H1 (cell line): Measurements from ENCODE around the gene TEX30. TPM values are rescaled to one million over a fixed set of nuclear protein-coding genes. Genes with fewer than 3 reads are reported as not detected.

ENCODE experiments used
- CTCF ChIA-PET: fragments of 300-600 bp; sonication (Branson Sonifier 250); formaldehyde crosslinking; loops from one replicate; lab custom pipeline; 2021; ENCODE audit not compliant: partially characterized antibody; lab: Charles Lee
- POLR2A ChIA-PET: fragments of 300-600 bp; sonication (Branson Sonifier 250); formaldehyde crosslinking; loops from one replicate; lab custom pipeline; 2021; ENCODE audit warnings: inconsistent platforms; ENCODE audit not compliant: partially characterized antibody; lab: Charles Lee
- DNase-seq, 2 experiments: peaks; one replicate each; pipeline versions ENCODE4 v3.0.0 to v3.0.0-alpha.2; 2010 to 2022; ENCODE audit warnings: low spot score in 2 of 2, low read depth in 1 of 2, mixed read lengths in 1 of 2
- FAIRE-seq: peaks from 2 replicates; lab custom pipeline; 2011; peaks lifted over from hg19 to GRCh38; lab: Jason Lieb, UNC
- H2AFZ ChIP-seq: 2 replicates; pipeline ENCODE4 v1.8.1; 2012; ENCODE audit warnings: low read length, inconsistent platforms
- H2AK5ac ChIP-seq: 2 replicates; pipeline ENCODE4 v1.6.1; 2013; ENCODE audit warnings: low read depth, low read length
- H2BK120ac ChIP-seq: replicated peaks from 2 replicates; pipeline ENCODE3; 2013; ENCODE audit warnings: low read depth, low read length, inconsistent platforms
- H2BK12ac ChIP-seq: 2 replicates; pipeline ENCODE4 v1.6.1; 2013; ENCODE audit warnings: low read depth, low read length
- H2BK15ac ChIP-seq: 2 replicates; pipeline ENCODE4 v1.6.1; 2013; ENCODE audit warnings: low read length
- H2BK20ac ChIP-seq: 2 replicates; pipeline ENCODE4 v1.6.1; 2013; ENCODE audit warnings: low read length
- H2BK5ac ChIP-seq: 2 replicates; pipeline ENCODE4 v1.6.1; 2013; ENCODE audit warnings: low read depth, low read length
- H3K14ac ChIP-seq: 2 replicates; pipeline ENCODE4 v1.6.1; 2013; ENCODE audit warnings: inconsistent platforms; ENCODE audit not compliant: insufficient read length
- H3K18ac ChIP-seq: 2 replicates; pipeline ENCODE4 v1.6.1; 2013; ENCODE audit warnings: low read length; ENCODE audit errors: extremely low read depth
- H3K23ac ChIP-seq: 2 replicates; pipeline ENCODE4 v1.6.1; 2013; ENCODE audit warnings: inconsistent platforms; ENCODE audit not compliant: insufficient read length
- H3K23me2 ChIP-seq: 2 replicates; pipeline ENCODE4 v1.6.1; 2013; ENCODE audit warnings: low read depth, low read length
- H3K27ac ChIP-seq: 2 replicates; pipeline ENCODE4 v1.6.1; 2011; ENCODE audit warnings: low read depth, low read length, inconsistent platforms
- H3K27me3 ChIP-seq, 4 experiments: replicated peaks in 1 of 4; 1 replicate in 1 of 4; 2 replicates in 3 of 4; pipeline versions ENCODE4 v1.6.1 to v1.8.1; 2011 to 2013; ENCODE audit warnings: low read length in 3 of 4, mild to moderate bottlenecking in 3 of 4, inconsistent platforms in 2 of 4, mixed read lengths in 2 of 4, moderate library complexity in 1 of 4; ENCODE audit not compliant: control insufficient read depth in 3 of 4, insufficient read depth in 3 of 4; ENCODE audit errors: extremely low read depth in 1 of 4
- H3K36me3 ChIP-seq, 4 experiments: 2 replicates each; pipeline versions ENCODE4 v1.6.1 to v1.8.1; 2011 to 2013; ENCODE audit warnings: mild to moderate bottlenecking in 4 of 4, low read length in 3 of 4, moderate library complexity in 2 of 4, control low read depth in 1 of 4, inconsistent platforms in 1 of 4; ENCODE audit not compliant: insufficient read depth in 4 of 4, control insufficient read depth in 2 of 4
- H3K4ac ChIP-seq: replicated peaks from 2 replicates; pipeline ENCODE3; 2013; ENCODE audit warnings: low read length, low read depth, mixed read lengths, inconsistent platforms; ENCODE audit not compliant: insufficient read length
- H3K4me1 ChIP-seq, 4 experiments: replicated peaks in 1 of 4; 1 replicate in 1 of 4; 2 replicates in 3 of 4; pipeline versions ENCODE4 v1.6.1 to v1.8.1; 2011 to 2013; ENCODE audit warnings: low read length in 3 of 4, inconsistent platforms in 2 of 4, mixed read lengths in 1 of 4; ENCODE audit not compliant: insufficient read depth in 4 of 4, control insufficient read depth in 3 of 4
- H3K4me2 ChIP-seq, 2 experiments: 2 replicates each; pipeline versions ENCODE4 v1.6.1 to v1.8.1; 2011 to 2013; ENCODE audit warnings: low read depth in 2 of 2, low read length in 2 of 2, control low read depth in 1 of 2, inconsistent platforms in 1 of 2, mild to moderate bottlenecking in 1 of 2; ENCODE audit not compliant: insufficient read depth in 1 of 2
- H3K4me3 ChIP-seq, 4 experiments: fragments of 200-600, 300-600 bp in 1 of 4; sonication (generic), shearing (Covaris generic), sonication (Bioruptor Twin) in 1 of 4; 2 replicates each; pipeline versions ENCODE4 v1.5.1 to v1.8.1; 2011 to 2016; ENCODE audit warnings: low read length in 4 of 4, low read depth in 3 of 4, control low read depth in 2 of 4, inconsistent platforms in 2 of 4, mild to moderate bottlenecking in 2 of 4, mixed read lengths in 1 of 4, moderate library complexity in 1 of 4; ENCODE audit not compliant: insufficient read depth in 2 of 4; ENCODE audit errors: extremely low read depth in 1 of 4
- H3K56ac ChIP-seq: replicated peaks from 2 replicates; pipeline ENCODE3; 2013; ENCODE audit warnings: low read depth, mild to moderate bottlenecking, mixed read lengths, low read length, inconsistent platforms; ENCODE audit not compliant: insufficient read length
- H3K79me1 ChIP-seq: 2 replicates; pipeline ENCODE4 v1.6.1; 2013; ENCODE audit warnings: low read depth, low read length, control low read depth
- H3K79me2 ChIP-seq, 2 experiments: 2 replicates each; pipeline versions ENCODE4 v1.6.1 to v1.8.1; 2012 to 2013; ENCODE audit warnings: low read length in 2 of 2, mild to moderate bottlenecking in 2 of 2, inconsistent platforms in 1 of 2; ENCODE audit not compliant: insufficient read depth in 2 of 2, control insufficient read depth in 1 of 2
- H3K9ac ChIP-seq, 4 experiments: replicated peaks in 1 of 4; 1 replicate in 1 of 4; 2 replicates in 3 of 4; pipeline versions ENCODE4 v1.6.1 to v1.8.1; 2011 to 2013; ENCODE audit warnings: low read depth in 3 of 4, low read length in 3 of 4, control low read depth in 2 of 4, mild to moderate bottlenecking in 2 of 4, moderate library complexity in 2 of 4, inconsistent platforms in 1 of 4; ENCODE audit errors: extremely low read depth in 1 of 4
- H3K9me3 ChIP-seq, 2 experiments: 2 replicates each; pipeline versions ENCODE4 v1.6.1 to v1.8.1; 2012 to 2013; ENCODE audit warnings: mild to moderate bottlenecking in 2 of 2, moderate library complexity in 2 of 2, control low read depth in 1 of 2, inconsistent platforms in 1 of 2, low read depth in 1 of 2, low read length in 1 of 2, mixed read lengths in 1 of 2; ENCODE audit not compliant: insufficient read depth in 2 of 2
- H4K20me1 ChIP-seq, 2 experiments: replicated peaks in 1 of 2; 2 replicates each; pipeline versions ENCODE3 to v1.8.1; 2011 to 2013; ENCODE audit warnings: inconsistent platforms in 2 of 2, low read length in 2 of 2, mild to moderate bottlenecking in 1 of 2; ENCODE audit not compliant: insufficient read depth in 2 of 2, control insufficient read depth in 1 of 2
- H4K5ac ChIP-seq: 2 replicates; pipeline ENCODE4 v1.6.1; 2013; ENCODE audit warnings: low read length, low read depth, mixed read lengths, inconsistent platforms; ENCODE audit not compliant: insufficient read length
- H4K8ac ChIP-seq: 2 replicates; pipeline ENCODE4 v1.8.0; 2013; ENCODE audit warnings: mild to moderate bottlenecking, moderate library complexity, low read length, inconsistent platforms; ENCODE audit not compliant: insufficient read depth; ENCODE audit errors: extremely low read depth
- H4K91ac ChIP-seq: replicated peaks from 2 replicates; pipeline ENCODE3; 2013; ENCODE audit warnings: low read length, mixed read lengths, inconsistent platforms; ENCODE audit not compliant: insufficient read length
- BCL11A ChIP-seq, 2 experiments: IDR thresholded peaks; one replicate each; pipeline ENCODE4 v1.6.1; 2011; ENCODE audit warnings: low read depth in 2 of 2, low read length in 2 of 2, mild to moderate bottlenecking in 2 of 2
- FOSL1 ChIP-seq: IDR thresholded peaks from 2 replicates; pipeline ENCODE4 v1.6.1; 2011; ENCODE audit warnings: mild to moderate bottlenecking, low read depth, low read length, moderate library complexity; ENCODE audit not compliant: insufficient read depth
- HDAC2 ChIP-seq, 2 experiments: fragments of 300-600 bp in 1 of 2; sonication (generic) in 1 of 2; IDR thresholded peaks; 2 replicates each; pipeline ENCODE4 v1.6.1; 2011 to 2012; ENCODE audit warnings: low read depth in 2 of 2, low read length in 2 of 2, mild to moderate bottlenecking in 2 of 2, moderate library complexity in 2 of 2, borderline replicate concordance in 1 of 2, inconsistent platforms in 1 of 2
- JUN ChIP-seq: IDR thresholded peaks from 2 replicates; pipeline ENCODE4 v1.6.1; 2011; ENCODE audit warnings: low read depth, mild to moderate bottlenecking, improper control_type of control experiment, low read length
- KDM4A ChIP-seq: IDR thresholded peaks from one replicate; pipeline ENCODE4 v1.7.1; 2012; ENCODE audit warnings: low read depth, mild to moderate bottlenecking, moderate library complexity, low read length, inconsistent platforms; ENCODE audit not compliant: severe bottlenecking
- POLR2A ChIP-seq, 2 experiments: IDR thresholded peaks; 1 replicate in 1 of 2; 2 replicates in 1 of 2; pipeline ENCODE4 v1.6.1; 2011; ENCODE audit warnings: low read depth in 2 of 2, low read length in 2 of 2, mild to moderate bottlenecking in 2 of 2; ENCODE audit errors: control extremely low read depth in 1 of 2
- RNF2 ChIP-seq: fragments of 200-900, 300-1000 bp; sonication (generic); IDR thresholded peaks from 2 replicates; pipeline ENCODE4 v1.7.1; 2016; ENCODE audit warnings: borderline replicate concordance, low read depth, mild to moderate bottlenecking, antibody characterized with exemption, low read length; ENCODE audit not compliant: poor library complexity, severe bottlenecking; ENCODE audit errors: missing control alignments
- WGBS, 2 experiments: shearing (Covaris generic) in 1 of 2; methylation state at CpG; one replicate each; pipeline versions ENCODE4 v1.1.6 to v1.1.7; 2013 to 2015; ENCODE audit warnings: low lambda C conversion rate in 2 of 2, mixed read lengths in 2 of 2, inconsistent platforms in 1 of 2, low coverage in 1 of 2, missing lambda C conversion rate in 1 of 2; ENCODE audit not compliant: insufficient replicate concordance in 2 of 2, insufficient coverage in 1 of 2, insufficient read length in 1 of 2; ENCODE audit errors: extremely low coverage in 1 of 2, missing lambda C conversion rate in 1 of 2; 5-methylcytosine and 5-hydroxymethylcytosine counted together
- long read RNA-seq, 2 experiments: library from RNA in 1 of 2; library from capped mRNA in 1 of 2; stranded (forward); transcript quantifications; one replicate each; pipeline ENCODE4 v2.0.0, GENCODE V29; 2021; ENCODE audit warnings: inconsistent platforms in 1 of 2
- polyA minus RNA-seq, 3 experiments: library from RNA; depleted of rRNA, polyadenylated mRNA; stranded (reverse); fragments of >200 nt; gene quantifications; 1 replicate in 2 of 3; 2 replicates in 1 of 3; pipeline ENCODE4 v1.2.3, GENCODE V29; 2011
- polyA plus RNA-seq, 7 experiments: library from polyadenylated mRNA; depleted of rRNA in 3 of 7; stranded (reverse) in 5 of 7; unstranded in 2 of 7; fragments of >200 nt in 5 of 7; fragments of 200-250 nt in 2 of 7; gene quantifications; 1 replicate in 5 of 7; 2 replicates in 1 of 7; 4 replicates in 1 of 7; pipeline versions ENCODE4 v1.2.1 to v1.2.3, GENCODE V29; 2011 to 2013; ENCODE audit warnings: missing spikeins in 2 of 7, mixed read lengths in 2 of 7
- total RNA-seq: library from RNA; stranded (reverse); fragmentation: NEBNext Ultra II Directional; extraction: Animal tissue kit (Norgen Biotek cat#: 25700); gene quantifications from 2 replicates; pipeline ENCODE4 v1.2.1, GENCODE V29; 2021

The TEX30 gene
- 8.5 and 10.3 TPM in 2 replicates for total RNA-seq
- polyA plus RNA-seq (2011; rRNA removed), result 2.9 and 6.5 TPM in 2 replicates
- 7.6 TPM for polyA plus RNA-seq (2011; cell fraction: cytosol; rRNA removed)
- polyA plus RNA-seq (2011; cell fraction: nucleus; rRNA removed), result 1.7 TPM
- polyA plus RNA-seq (2012, experiment 1 of 2), result 4.8 to 8.8 TPM (median 5.4 TPM) in 4 replicates
- polyA plus RNA-seq (2012, experiment 2 of 2), result 3.3 TPM
- polyA plus RNA-seq (2013, experiment 1 of 2), result 5.1 TPM
- 4.7 TPM for polyA plus RNA-seq (2013, experiment 2 of 2)
- 1.5 and 2.7 TPM in 2 replicates for polyA minus RNA-seq (2011; rRNA and poly(A)+ RNA removed)
- polyA minus RNA-seq (2011; cell fraction: cytosol; rRNA and poly(A)+ RNA removed), result 2.5 TPM
- 3.5 TPM for polyA minus RNA-seq (2011; cell fraction: nucleus; rRNA and poly(A)+ RNA removed)
- long read RNA-seq, experiment 1, partial matches to known transcripts, result 3 of 11 reads
- long read RNA-seq, experiment 1, other reads (novel, unspliced or antisense), result 2 of 11 reads
- long read RNA-seq, experiment 2, transcript TEX30-206 (6 exons, 1,165 nt), result major isoform, 23 of 29 reads
- long read RNA-seq, experiment 2, partial matches to known transcripts, result 0 of 29 reads
- long read RNA-seq, experiment 2, other reads (novel, unspliced or antisense), result 0 of 29 reads

DNA sequence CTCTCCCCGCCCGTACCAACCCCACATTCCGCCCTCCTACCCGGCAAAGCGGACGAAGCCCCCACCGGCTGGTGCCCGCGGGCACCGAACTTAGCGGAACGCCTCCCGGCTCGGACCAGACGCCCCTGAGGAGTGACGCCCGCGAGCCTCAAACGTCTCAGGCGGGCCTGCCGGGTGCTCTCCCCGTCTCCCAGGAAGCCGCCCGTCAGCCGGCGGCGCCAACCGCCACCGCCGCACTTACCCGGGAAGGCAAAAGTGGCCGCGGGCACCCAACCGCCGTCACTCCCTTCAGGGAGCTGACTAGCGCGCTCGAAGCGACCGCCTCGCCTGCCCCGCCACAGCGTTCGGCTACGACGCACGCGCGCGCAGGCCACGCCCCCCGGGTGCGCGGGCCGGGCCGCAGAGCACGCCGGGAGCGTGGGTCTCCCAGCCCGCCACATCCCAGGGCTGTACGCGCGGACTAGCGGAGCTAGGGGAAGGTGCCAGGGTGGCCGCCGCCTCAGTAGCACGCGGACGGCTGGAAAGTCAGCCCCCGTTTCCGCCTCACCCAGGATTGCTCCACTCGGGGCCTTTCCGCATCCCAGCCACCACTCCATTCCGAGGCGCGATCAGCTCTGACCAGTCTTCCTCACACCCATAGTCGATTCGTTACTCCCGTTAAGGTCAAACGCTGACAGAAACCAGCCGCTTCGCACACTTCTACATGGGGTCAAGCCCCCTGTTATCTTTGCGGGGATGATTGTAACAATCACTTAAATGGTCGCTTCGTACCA lies at the start of gene TEX30:
Gene TEX30, minus strand, starts transcription at position 346 of the 773 bp plus-strand sequence. CDS start 3,760 bp downstream, outside the sequence.
- Histone ChIP-seq H2AFZ (peak within 1 kb of the TSS; percentile 89), H3K27me3 (peaks cover 0 to 18% (median 12%) of the 10 kb centered on the region in 4 experiments; a peak in 5 of 7 replicates), H4K20me1 (peaks cover 0 to 2% of the 10 kb centered on the region in 2 experiments), H3K23me2 (peaks cover 5% of the 10 kb centered on the region), H3K4me2 (peak within 1 kb of the TSS; percentile 82 to 96), H2BK15ac (no peak within 1 kb of the TSS), H3K27ac (no peak within 1 kb of the TSS), H3K23ac (no peak within 1 kb of the TSS), H3K79me2 (no peaks in the 10 kb centered on the region), H2BK120ac (no peak within 1 kb of the TSS), H3K4me3 (peak within 1 kb of the TSS; percentile 65 to 86 (median 74)), H2BK20ac (no peak within 1 kb of the TSS), H3K18ac (peak within 1 kb of the TSS; percentile 86), H2AK5ac (no peak within 1 kb of the TSS), H3K36me3 (no peaks in the 10 kb centered on the region; a peak in 1 of 8 replicates), H2BK12ac (peak within 1 kb of the TSS; percentile 68; the same call in 1 of the 2 replicates), H3K4ac (no peak within 1 kb of the TSS), H3K9ac (peak within 1 kb of the TSS in 3 of 4 experiments; percentile 44 to 70 (median 56); a peak in 6 of 7 replicates), H3K9me3 (peaks cover 0 to 4% of the 10 kb centered on the region in 2 experiments; a peak in 1 of 4 replicates), H4K91ac (peak within 1 kb of the TSS; percentile 52), H3K79me1 (no peaks in the 10 kb centered on the region), H4K5ac (no peak within 1 kb of the TSS), H4K8ac (peak within 1 kb of the TSS; percentile 95), H3K14ac (peak within 1 kb of the TSS; percentile 21), H2BK5ac (no peak within 1 kb of the TSS), H3K4me1 (peaks cover 0 to 6% (median 2%) of the 10 kb centered on the region in 4 experiments; a peak in 2 of 7 replicates), H3K56ac (no peak within 1 kb of the TSS)
- FAIRE-seq (no peak), DNase-seq (peak; percentile 36 to 88)
- CTCF ChIA-PET, result interaction anchor here (1.3 to 5.6 kb wide), 4 partner anchors 12 to 182 kb away, joined by 3 to 28 read pairs (median 4); a partner anchor contains a TSS
- 21% methylated on average over 57 of the region's 85 CpGs; no CpG with 5 or more reads in 1 of the 2 experiments for WGBS, 2 experiments
- POLR2A ChIA-PET, result interaction anchor here (0.7 to 3.0 kb wide), 11 partner anchors 9 to 182 kb away, joined by 3 to 12 read pairs (median 3); partner anchors contain the start of genes ERCC5 and TPP2
- TF ChIP-seq JUN, result no peak
- TF ChIP-seq KDM4A, result peak; percentile 92
- TF ChIP-seq BCL11A (IDR thresholded peaks at IDR 0.05; ENCODE audit: low read depth in 2 of 2, low read length in 2 of 2), result no peak
- TF ChIP-seq RNF2, result no peak
- peak in 1 of 2 experiments; percentile 76; a peak in 2 of 4 replicates for TF ChIP-seq HDAC2 (IDR thresholded peaks at IDR 0.05; ENCODE audit: borderline replicate concordance in 1 of 2, low read depth in 2 of 2, low read length in 2 of 2)
- TF ChIP-seq POLR2A (IDR thresholded peaks at IDR 0.05; ENCODE audit: control extremely low read depth in 1 of 2, low read depth in 2 of 2, low read length in 2 of 2), result peak; percentile 84 to 90
- no peak for TF ChIP-seq FOSL1
